Trophoblast cell (in vitro differentiated cells and primary cell): ENCODE data around the gene GNB3.
A peak's percentile ranks its signal among the peaks of the same experiment; 100 is the strongest.

Source experiments
- DNase-seq, 2 donors: peaks; one replicate each; pipeline ENCODE4 v3.0.0-alpha.2; 2016
- H2AFZ ChIP-seq: 2 replicates; pipeline ENCODE4 v1.6.1; 2013; ENCODE audit warnings: low read length, moderate library complexity, mild to moderate bottlenecking; ENCODE audit not compliant: insufficient read depth, poor library complexity
- H2AK5ac ChIP-seq: 2 replicates; pipeline ENCODE4 v1.6.1; 2013; ENCODE audit warnings: mild to moderate bottlenecking, low read length
- H2BK120ac ChIP-seq: 2 replicates; pipeline ENCODE4 v1.6.1; 2013; ENCODE audit warnings: low read length, mild to moderate bottlenecking, moderate library complexity; ENCODE audit not compliant: insufficient read depth, poor library complexity
- H2BK12ac ChIP-seq: 2 replicates; pipeline ENCODE4 v1.6.1; 2013; ENCODE audit warnings: mild to moderate bottlenecking, low read length, moderate library complexity
- H2BK5ac ChIP-seq: 2 replicates; pipeline ENCODE4 v1.6.1; 2013; ENCODE audit warnings: low read length, low read depth, moderate library complexity, mild to moderate bottlenecking; ENCODE audit not compliant: poor library complexity
- H3K14ac ChIP-seq: 2 replicates; pipeline ENCODE4 v1.6.1; 2013; ENCODE audit warnings: mild to moderate bottlenecking, low read length
- H3K18ac ChIP-seq: 2 replicates; pipeline ENCODE4 v1.6.1; 2013; ENCODE audit warnings: mild to moderate bottlenecking, low read length
- H3K23ac ChIP-seq: 2 replicates; pipeline ENCODE4 v1.6.1; 2013; ENCODE audit warnings: low read length
- H3K27ac ChIP-seq: 2 replicates; pipeline ENCODE4 v1.5.1; 2013; ENCODE audit warnings: low read depth, mild to moderate bottlenecking, inconsistent platforms, low read length, moderate library complexity
- H3K27me3 ChIP-seq: 2 replicates; pipeline ENCODE4 v1.6.1; 2013; ENCODE audit warnings: inconsistent platforms, mild to moderate bottlenecking, low read length, moderate library complexity; ENCODE audit not compliant: insufficient read depth
- H3K36me3 ChIP-seq, 2 experiments: 1 replicate in 1 of 2; 2 replicates in 1 of 2; pipeline ENCODE4 v1.6.1; 2013; ENCODE audit warnings: low read length in 2 of 2, mild to moderate bottlenecking in 2 of 2, moderate library complexity in 1 of 2; ENCODE audit not compliant: insufficient read depth in 2 of 2, control insufficient read depth in 1 of 2
- H3K4ac ChIP-seq: 2 replicates; pipeline ENCODE4 v1.6.1; 2013; ENCODE audit warnings: low read depth, mild to moderate bottlenecking, low read length, moderate library complexity
- H3K4me1 ChIP-seq, 2 experiments: 1 replicate in 1 of 2; 2 replicates in 1 of 2; pipeline ENCODE4 v1.6.1; 2013; ENCODE audit warnings: low read length in 2 of 2, mild to moderate bottlenecking in 2 of 2, moderate library complexity in 1 of 2; ENCODE audit not compliant: insufficient read depth in 2 of 2, control insufficient read depth in 1 of 2
- H3K4me2 ChIP-seq: 2 replicates; pipeline ENCODE4 v1.6.1; 2013; ENCODE audit warnings: inconsistent platforms, mild to moderate bottlenecking, low read length, moderate library complexity
- H3K4me3 ChIP-seq: 2 replicates; pipeline ENCODE4 v1.5.1; 2013; ENCODE audit warnings: mild to moderate bottlenecking, low read depth, low read length, inconsistent platforms
- H3K79me1 ChIP-seq: one replicate; pipeline ENCODE4 v1.6.1; 2013; ENCODE audit warnings: low read length
- H3K79me2 ChIP-seq: 2 replicates; pipeline ENCODE4 v1.6.1; 2013; ENCODE audit warnings: low read length, mild to moderate bottlenecking; ENCODE audit not compliant: control insufficient read depth, insufficient read depth, poor library complexity
- H3K9ac ChIP-seq: 2 replicates; pipeline ENCODE4 v1.6.1; 2013; ENCODE audit warnings: mild to moderate bottlenecking, low read length
- H3K9me3 ChIP-seq: 2 replicates; pipeline ENCODE4 v1.6.1; 2013; ENCODE audit warnings: low read depth, mild to moderate bottlenecking, control low read depth, inconsistent platforms, low read length; ENCODE audit not compliant: insufficient read depth
- H4K12ac ChIP-seq: 2 replicates; pipeline ENCODE4 v1.6.1; 2013; ENCODE audit warnings: low read depth, mild to moderate bottlenecking, low read length, moderate library complexity
- H4K8ac ChIP-seq: 2 replicates; pipeline ENCODE4 v1.6.1; 2013; ENCODE audit warnings: low read depth, mild to moderate bottlenecking, low read length, moderate library complexity
- H4K91ac ChIP-seq: one replicate; pipeline ENCODE4 v1.6.1; 2013; ENCODE audit warnings: low read depth, mild to moderate bottlenecking, low read length, moderate library complexity
- WGBS: extraction: QIAGEN DNeasy Blood & Tissue Kit; methylation state at CpG from one replicate; pipeline ENCODE4 v1.1.7; 2013; ENCODE audit warnings: missing lambda C conversion rate; ENCODE audit not compliant: insufficient read length, insufficient coverage; ENCODE audit errors: extremely low coverage; 5-methylcytosine and 5-hydroxymethylcytosine counted together

The GNB3 gene

GRCh38 chr12:6867413-6868210 is 26.9 kb downstream of the GNB3 start, which contains the start of gene TPI1:
Gene TPI1 (plus strand): TSS chr12:6867531. CDS start chr12:6867567, 36 bp downstream.
- Histone ChIP-seq H3K27ac (peak within 1 kb of the TSS; percentile 50), H3K4me3 (peak within 1 kb of the TSS; percentile 97), H4K91ac (peak within 1 kb of the TSS; percentile 92), H3K36me3 (peaks cover 55 to 60% of the 10 kb centered on the region in 2 experiments), H4K12ac (peak within 1 kb of the TSS; percentile 61), H3K4me2 (peak within 1 kb of the TSS; percentile 89), H3K79me1 (peaks cover 11% of the 10 kb centered on the region), H3K27me3 (no peaks in the 10 kb centered on the region), H3K9ac (peak within 1 kb of the TSS; percentile 83), H3K4ac (peak within 1 kb of the TSS; percentile 93), H4K8ac (peak within 1 kb of the TSS; percentile 80), H2AFZ (peak within 1 kb of the TSS; percentile 20), H3K9me3 (peaks cover 3% of the 10 kb centered on the region), H2AK5ac (peak within 1 kb of the TSS; percentile 88), H3K14ac (peak within 1 kb of the TSS; percentile 99), H3K18ac (peak within 1 kb of the TSS; percentile 99), H3K79me2 (peaks cover 16% of the 10 kb centered on the region), H2BK120ac (peak within 1 kb of the TSS; percentile 48), H2BK12ac (no peak within 1 kb of the TSS), H3K23ac (peak within 1 kb of the TSS; percentile 24), H2BK5ac (peak within 1 kb of the TSS; percentile 63), H3K4me1 (peaks cover 17 to 23% of the 10 kb centered on the region in 2 experiments)
- DNase-seq, result peak; percentile 65 to 84
- WGBS, result no CpG with 5 or more reads among the region's 86 CpGs

DNA sequence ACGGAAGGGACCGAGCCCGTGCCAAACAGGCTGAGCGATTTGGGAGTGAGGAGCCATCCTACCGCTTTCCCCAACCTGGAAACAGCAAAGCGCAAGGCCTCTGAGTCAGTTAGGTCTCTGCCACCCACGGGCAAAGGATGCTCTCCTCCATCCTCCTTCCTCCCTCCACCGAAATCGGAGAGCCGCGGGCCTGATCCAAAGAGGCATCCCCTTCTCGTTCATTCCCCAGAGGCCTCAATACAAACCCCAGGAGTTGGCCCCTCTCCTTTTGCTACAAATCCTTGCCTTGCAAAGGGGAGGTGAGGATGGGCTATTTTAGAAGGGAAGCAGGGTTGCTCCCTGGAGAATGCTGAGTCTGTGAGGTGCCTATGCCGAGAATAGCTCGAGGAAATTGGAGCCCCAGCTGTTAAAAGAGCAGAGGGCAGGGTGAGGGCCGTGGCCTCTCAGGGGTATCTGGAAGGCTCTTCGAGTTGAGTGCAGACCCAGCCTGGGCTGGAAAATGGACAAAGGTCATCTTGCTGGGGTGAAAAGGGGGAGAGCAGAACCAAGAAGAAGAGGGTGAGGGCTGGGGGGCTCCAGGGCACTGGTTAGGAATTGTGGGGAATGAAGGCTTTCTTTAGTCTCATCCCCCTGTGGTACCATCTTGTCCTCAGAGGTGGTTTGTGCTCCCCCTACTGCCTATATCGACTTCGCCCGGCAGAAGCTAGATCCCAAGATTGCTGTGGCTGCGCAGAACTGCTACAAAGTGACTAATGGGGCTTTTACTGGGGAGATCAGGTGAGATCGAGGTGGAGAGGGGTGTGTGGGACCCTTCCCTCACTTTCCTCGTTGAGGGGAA is 27.7 kb downstream of the GNB3 start:
- WGBS, result no CpG with 5 or more reads among the region's 22 CpGs
- Histone ChIP-seq H2BK120ac (no peak overlapping the region), H4K91ac (peak overlapping the region; percentile 92), H3K27me3 (no peaks in the 10 kb centered on the region), H2AK5ac (no peak overlapping the region), H4K12ac (peak overlapping the region; percentile 13), H3K4ac (peak overlapping the region; percentile 93), H3K27ac (peak overlapping the region; percentile 14), H3K23ac (no peak overlapping the region), H2AFZ (peak overlapping the region; percentile 20), H3K18ac (peak overlapping the region; percentile 70), H3K9me3 (peaks cover 3% of the 10 kb centered on the region), H3K79me2 (peaks cover 20% of the 10 kb centered on the region), H3K79me1 (peaks cover 15% of the 10 kb centered on the region), H3K14ac (peak overlapping the region; percentile 99), H3K36me3 (peaks cover 49 to 53% of the 10 kb centered on the region in 2 experiments), H4K8ac (peak overlapping the region; percentile 80), H3K4me3 (peak overlapping the region; percentile 97), H2BK5ac (peak overlapping the region; percentile 63), H3K4me2 (peak overlapping the region; percentile 89), H3K9ac (peak overlapping the region; percentile 83), H3K4me1 (peaks cover 17 to 23% of the 10 kb centered on the region in 2 experiments), H2BK12ac (no peak overlapping the region)
- no peak for DNase-seq

DNA sequence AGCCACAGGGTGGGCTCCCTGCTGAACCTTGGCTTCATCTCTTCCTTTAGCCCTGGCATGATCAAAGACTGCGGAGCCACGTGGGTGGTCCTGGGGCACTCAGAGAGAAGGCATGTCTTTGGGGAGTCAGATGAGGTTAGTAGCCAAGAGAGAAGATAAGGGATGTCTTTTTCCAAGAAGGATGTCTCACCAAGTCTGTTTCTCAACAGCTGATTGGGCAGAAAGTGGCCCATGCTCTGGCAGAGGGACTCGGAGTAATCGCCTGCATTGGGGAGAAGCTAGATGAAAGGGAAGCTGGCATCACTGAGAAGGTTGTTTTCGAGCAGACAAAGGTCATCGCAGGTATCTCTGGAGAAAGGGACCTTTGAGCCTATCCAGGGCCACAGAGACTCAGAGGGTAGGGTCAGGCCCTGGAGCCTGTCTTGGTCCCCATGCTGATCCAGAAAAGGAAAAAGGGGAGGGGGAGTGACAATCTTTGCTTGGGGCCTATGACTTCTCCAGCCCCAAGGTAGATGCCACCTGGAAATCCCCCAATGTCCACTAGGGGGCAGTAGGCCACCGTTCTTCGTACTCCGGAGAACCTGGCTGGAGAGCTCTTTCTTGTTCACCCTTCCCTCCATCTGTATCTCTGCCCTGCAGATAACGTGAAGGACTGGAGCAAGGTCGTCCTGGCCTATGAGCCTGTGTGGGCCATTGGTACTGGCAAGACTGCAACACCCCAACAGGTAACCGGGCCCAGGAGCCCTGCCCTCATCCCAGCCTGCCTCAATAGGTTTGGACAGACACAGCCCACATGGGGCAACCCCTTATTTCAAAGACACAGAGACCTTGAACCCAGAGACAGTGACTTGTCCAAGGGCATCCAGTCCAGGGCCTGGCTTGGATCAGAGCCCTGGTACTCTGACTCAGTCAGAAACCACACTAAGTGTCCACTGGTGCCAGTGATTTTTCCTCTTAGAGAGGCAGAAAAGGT is 28.6 kb downstream of the GNB3 start:
- no peak overlapping the region for H4K12ac ChIP-seq
- no CpG with 5 or more reads among the region's 12 CpGs for WGBS

More for the DNA sequence above, 28.6 kb downstream of the GNB3 start:
- Histone ChIP-seq H4K91ac (no peak overlapping the region), H3K4me3 (no peak overlapping the region), H3K79me2 (peaks cover 20% of the 10 kb centered on the region), H3K27me3 (no peaks in the 10 kb centered on the region), H3K18ac (no peak overlapping the region), H3K23ac (no peak overlapping the region), H3K4me2 (peak overlapping the region; percentile 89), H2AK5ac (no peak overlapping the region), H3K14ac (no peak overlapping the region), H2BK120ac (no peak overlapping the region), H3K9ac (no peak overlapping the region), H2BK5ac (no peak overlapping the region), H3K9me3 (peaks cover 3% of the 10 kb centered on the region), H2BK12ac (no peak overlapping the region), H3K4ac (no peak overlapping the region), H3K79me1 (peaks cover 20% of the 10 kb centered on the region), H3K36me3 (peaks cover 40 to 45% of the 10 kb centered on the region in 2 experiments), H3K27ac (no peak overlapping the region), H2AFZ (no peak overlapping the region), H3K4me1 (peaks cover 17 to 26% of the 10 kb centered on the region in 2 experiments), H4K8ac (no peak overlapping the region)
- DNase-seq, result peak; percentile 83 to 96
